Measurements from ENCODE around the gene RLN3.

RLN3 gene

GRCh38 chr19:14055396-14055795 is 27.4 kb downstream of the RLN3 start:
- DNase-seq: no peak

GRCh38 chr19:14056069-14056666 is 28.2 kb downstream of the RLN3 start:
- DNase-seq: no peak

- no peak for DNase-seq
These were observed 28.9 kb downstream of the RLN3 start for GRCh38 chr19:14056741-14057356.

- DNase-seq: no peak
These were observed 30.5 kb downstream of the RLN3 start for GRCh38 chr19:14058182-14059092.

- DNase-seq: peak; percentile 53
These were observed 31.1 kb downstream of the RLN3 start for GRCh38 chr19:14059093-14059480.

GRCh38 chr19:14059652-14060155 is 31.8 kb downstream of the RLN3 start:
- DNase-seq: no peak

GRCh38 chr19:14061081-14061749 is 33.3 kb downstream of the RLN3 start:
- no peak for DNase-seq

- DNase-seq: no peak
These were observed 34.0 kb downstream of the RLN3 start, which contains the start of gene PALM3 for GRCh38 chr19:14061751-14062557. Gene PALM3 (minus strand): TSS chr19:14062076. CDS start chr19:14061980, 96 bp downstream.

- no peak for DNase-seq
These were observed 34.6 kb downstream of the RLN3 start for GRCh38 chr19:14062558-14062855.

- no peak for DNase-seq
These were observed 35.2 kb downstream of the RLN3 start for GRCh38 chr19:14063105-14063504.

GRCh38 chr19:14066134-14066533 is 38.2 kb downstream of the RLN3 start:
- no peak for DNase-seq

- DNase-seq: no peak
These were observed 42.5 kb downstream of the RLN3 start for GRCh38 chr19:14070268-14071050.

GRCh38 chr19:14072535-14073260 is 44.8 kb downstream of the RLN3 start, which contains the start of gene MISP3:
Gene MISP3 (plus strand): TSS chr19:14072786. CDS start chr19:14073310, 524 bp downstream.
- no peak for DNase-seq

- peak; percentile 72 for DNase-seq
These were observed 45.4 kb downstream of the RLN3 start for GRCh38 chr19:14073261-14073924.

- DNase-seq: no peak
These were observed 46.2 kb downstream of the RLN3 start for GRCh38 chr19:14073925-14074838.

GRCh38 chr19:14078411-14078810 is 50.5 kb downstream of the RLN3 start:
- no peak for DNase-seq

Measured in T-helper 9 cell (primary cell).